PC-3 (cell line): ENCODE results near the gene CIB4. TPM values are rescaled to one million over a fixed set of nuclear protein-coding genes. Genes with fewer than 3 reads are reported as not detected.

ENCODE experiments used
- ATAC-seq: fragments of 200-7000 bp; cut with Tn5 transposase; 2 replicates; pipeline ENCODE4 v1.9.1; 2020; ENCODE audit warnings: mild to moderate bottlenecking, moderate library complexity
- BruUV-seq: library from RNA; stranded (reverse); fragments of 400-500 nt; replicated peaks from 2 replicates; lab custom pipeline; 2021; lab: Mats Ljungman, UMichigan
- CTCF ChIA-PET: fragments of 300-600 bp; sonication (Branson Sonifier 250); formaldehyde crosslinking; loops from one replicate; lab custom pipeline; 2022; ENCODE audit warnings: antibody characterized with exemption; lab: Charles Lee
- POLR2A ChIA-PET: fragments of 300-600 bp; sonication (Branson Sonifier 250); formaldehyde crosslinking; loops from one replicate; lab custom pipeline; 2022; ENCODE audit warnings: antibody characterized with exemption; ENCODE audit not compliant: unreplicated experiment; lab: Charles Lee
- DNase-seq: peaks from one replicate; pipeline ENCODE4 v3.0.0-alpha.2; 2015
- H2AFZ ChIP-seq: fragments of 300-600 bp; sonication (generic); 2 replicates; pipeline ENCODE4 v1.6.0; 2016; ENCODE audit warnings: antibody characterized with exemption, low read length
- H3F3A ChIP-seq: fragments of 300-600 bp; sonication (generic); one replicate; pipeline ENCODE4 v1.6.0; 2017; ENCODE audit warnings: antibody characterized with exemption, low read length, control low read depth, mild to moderate bottlenecking; ENCODE audit not compliant: unreplicated experiment
- H3K27ac ChIP-seq: fragments of 300-600 bp; sonication (generic); 2 replicates; pipeline ENCODE4 v1.5.1; 2016; ENCODE audit warnings: mild to moderate bottlenecking, low read length
- H3K27me3 ChIP-seq: fragments of 300-600 bp; sonication (generic); 2 replicates; pipeline ENCODE4 v1.6.1; 2016; ENCODE audit warnings: low read length, mixed read lengths
- H3K36me3 ChIP-seq: fragments of 300-600 bp; sonication (generic); 2 replicates; pipeline ENCODE4 v1.6.1; 2016; ENCODE audit warnings: low read depth, mixed run types, low read length, mixed read lengths
- H3K4me1 ChIP-seq: fragments of 300-600 bp; sonication (generic); 2 replicates; pipeline ENCODE4 v1.5.1; 2016; ENCODE audit warnings: low read length; ENCODE audit not compliant: insufficient read depth
- H3K4me2 ChIP-seq: fragments of 300-600 bp; sonication (generic); 2 replicates; pipeline ENCODE4 v1.6.0; 2016; ENCODE audit warnings: low read length
- H3K4me3 ChIP-seq: fragments of 300-600 bp; sonication (generic); 2 replicates; pipeline ENCODE4 v1.5.1; 2016; ENCODE audit warnings: mild to moderate bottlenecking, low read length, mixed read lengths
- H3K79me2 ChIP-seq: fragments of 300-600 bp; sonication (generic); 2 replicates; pipeline ENCODE4 v1.6.1; 2017; ENCODE audit warnings: low read length, mixed read lengths
- H3K9ac ChIP-seq: fragments of 300-600 bp; sonication (generic); 2 replicates; pipeline ENCODE4 v1.6.0; 2016; ENCODE audit warnings: mild to moderate bottlenecking, low read length
- H3K9me2 ChIP-seq: fragments of 300-600 bp; sonication (generic); replicated peaks from 2 replicates; pipeline ENCODE4 v1.6.1; 2016; ENCODE audit warnings: mixed run types, low read length, mixed read lengths
- H3K9me3 ChIP-seq: fragments of 300-600 bp; sonication (generic); 2 replicates; pipeline ENCODE4 v1.6.1; 2016; ENCODE audit warnings: low read length, mixed read lengths
- H4K20me1 ChIP-seq: fragments of 300-600 bp; sonication (generic); 2 replicates; pipeline ENCODE4 v1.6.1; 2016; ENCODE audit warnings: low read length, mixed read lengths
- CTCF ChIP-seq: fragments of 300-600 bp; sonication (generic); conservative IDR thresholded peaks from 2 replicates; pipeline ENCODE4 v1.5.1; 2017; ENCODE audit warnings: antibody characterized with exemption, low read depth, mild to moderate bottlenecking, low read length
- EZH2 ChIP-seq: fragments of 300-600 bp; sonication (generic); IDR thresholded peaks from one replicate; pipeline ENCODE4 v1.6.1; 2017; ENCODE audit warnings: antibody characterized with exemption, mild to moderate bottlenecking, low read length; ENCODE audit not compliant: unreplicated experiment
- EZH2phosphoT487 ChIP-seq: fragments of 300-600 bp; sonication (generic); IDR thresholded peaks from 2 replicates; pipeline ENCODE4 v1.6.1; 2018; ENCODE audit warnings: mild to moderate bottlenecking, antibody characterized with exemption, low read length, borderline replicate concordance
- intact Hi-C: fragments of 100-400 bp; cut with micrococcal nuclease; formaldehyde crosslinking; loops from 2 replicates; pipeline ENCODE4 v1.9.0; 2023
- total RNA-seq: library from RNA; depleted of rRNA; stranded (reverse); fragments of >200 nt; gene quantifications from 2 replicates; pipeline ENCODE4 v1.2.3, GENCODE V29; 2014

Gene CIB4
- total RNA-seq, 1 experiment from 2014 or later, result not detected

DNA sequence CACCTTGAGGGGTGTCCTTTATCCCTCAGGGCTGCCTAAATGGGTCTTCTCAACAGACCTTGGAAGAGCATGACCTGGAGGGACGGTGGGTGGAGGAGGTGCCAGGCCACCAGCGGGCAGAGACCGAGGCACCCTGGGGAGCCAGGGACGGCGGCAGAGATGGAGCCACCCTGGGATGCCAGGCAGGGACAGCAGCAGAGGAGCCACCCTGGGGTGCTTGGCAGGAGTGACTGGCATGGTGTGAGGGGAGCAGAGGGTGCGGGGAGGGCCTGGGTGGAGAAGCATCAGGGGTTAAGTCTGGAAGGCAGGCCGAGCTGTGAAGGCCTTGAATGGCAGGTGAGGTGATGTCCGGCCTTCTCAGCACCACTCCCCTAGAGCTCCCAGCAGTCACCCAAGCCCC, 56.1 kb downstream of the CIB4 start:
- H2AFZ ChIP-seq, result no peak overlapping the region
- H3K27me3 ChIP-seq, result peaks cover 87% of the 10 kb centered on the region
- H3K4me1 ChIP-seq, result no peaks in the 10 kb centered on the region
- no peaks in the 10 kb centered on the region for H3K9me3 ChIP-seq
- no peak overlapping the region for H3K4me3 ChIP-seq
- H3K9ac ChIP-seq, result no peak overlapping the region
- ChIA-PET CTCF (no interaction called here), POLR2A (interaction anchor here (0.6 kb wide), 1 partner anchor 1479 kb away, joined by 13 read pairs; no protein-coding TSS in a partner anchor)
- TF ChIP-seq EZH2phosphoT487, result no peak
- no peak for TF ChIP-seq EZH2
- TF ChIP-seq CTCF, result no peak
- no peaks in the 10 kb centered on the region for H3K79me2 ChIP-seq
- H3K9me2 ChIP-seq, result no peaks in the 10 kb centered on the region
- no peak overlapping the region for H3K4me2 ChIP-seq
- H3K36me3 ChIP-seq, result no peaks in the 10 kb centered on the region
- no peak for ATAC-seq
- no peak overlapping the region for H3K27ac ChIP-seq
- no peak for DNase-seq
- no peaks in the 10 kb centered on the region for H3F3A ChIP-seq
- H4K20me1 ChIP-seq, result no peaks in the 10 kb centered on the region
- intact Hi-C loops, result no loop called here
- no TSS peak for BruUV-seq

- Histone ChIP-seq H3K36me3 (no peaks in the 10 kb centered on the region), H3K9me3 (no peaks in the 10 kb centered on the region), H3K4me3 (no peak overlapping the region), H2AFZ (no peak overlapping the region), H3K9ac (no peak overlapping the region), H3K27ac (no peak overlapping the region), H4K20me1 (no peaks in the 10 kb centered on the region), H3K4me2 (no peak overlapping the region), H3K79me2 (no peaks in the 10 kb centered on the region), H3F3A (no peaks in the 10 kb centered on the region), H3K4me1 (no peaks in the 10 kb centered on the region), H3K27me3 (peaks cover 87% of the 10 kb centered on the region), H3K9me2 (no peaks in the 10 kb centered on the region)
- DNase-seq (no peak), ATAC-seq (no peak)
- no TSS peak for BruUV-seq
- ChIA-PET POLR2A (no interaction called here), CTCF (no interaction called here)
- TF ChIP-seq CTCF, result no peak
- no peak for TF ChIP-seq EZH2phosphoT487
- TF ChIP-seq EZH2, result no peak
- intact Hi-C loops, result no loop called here
Measured at GRCh38 chr2:26584656-26585055, 56.5 kb downstream of the CIB4 start.

- H3K4me3 ChIP-seq, result no peak overlapping the region
- peaks cover 88% of the 10 kb centered on the region for H3K27me3 ChIP-seq
- no TSS peak for BruUV-seq
- H4K20me1 ChIP-seq, result no peaks in the 10 kb centered on the region
- H3K9ac ChIP-seq, result no peak overlapping the region
- intact Hi-C loops, result no loop called here
- no peaks in the 10 kb centered on the region for H3F3A ChIP-seq
- TF ChIP-seq EZH2phosphoT487, result no peak
- TF ChIP-seq EZH2, result no peak
- TF ChIP-seq CTCF, result no peak
- ChIA-PET POLR2A (no interaction called here), CTCF (no interaction called here)
- no peaks in the 10 kb centered on the region for H3K36me3 ChIP-seq
- H3K9me3 ChIP-seq, result no peaks in the 10 kb centered on the region
- no peaks in the 10 kb centered on the region for H3K4me1 ChIP-seq
- no peaks in the 10 kb centered on the region for H3K9me2 ChIP-seq
- H2AFZ ChIP-seq, result no peak overlapping the region
- no peak overlapping the region for H3K27ac ChIP-seq
- no peaks in the 10 kb centered on the region for H3K79me2 ChIP-seq
- H3K4me2 ChIP-seq, result no peak overlapping the region
- ATAC-seq (no peak), DNase-seq (no peak)
Measured at GRCh38 chr2:26584191-26584590, 57.0 kb downstream of the CIB4 start.
